Measurements from ENCODE around the gene SUN5.

Gene SUN5

GRCh38 chr20:32991383-32991782 lies 12.8 kb downstream of the SUN5 start:
- no peak for DNase-seq

DNA sequence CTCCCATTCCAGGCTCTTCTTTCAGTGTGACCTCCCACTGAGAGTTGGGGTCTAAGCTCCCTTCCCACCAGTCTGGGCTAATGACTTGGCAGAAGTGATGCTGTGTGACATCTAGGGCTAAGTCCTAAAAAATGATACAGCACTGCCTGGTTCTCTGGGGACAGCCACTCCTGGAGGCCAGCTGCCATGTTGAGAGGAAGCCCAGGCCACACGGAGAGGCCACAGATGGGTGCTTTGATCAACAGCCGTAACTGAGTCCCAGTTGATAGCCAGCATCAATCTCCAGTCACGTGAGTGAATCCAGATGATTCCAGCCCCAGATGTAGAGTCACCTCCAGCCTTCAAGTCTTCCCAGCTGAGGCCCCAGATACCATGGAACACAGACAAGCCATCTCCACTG lies 13.8 kb downstream of the SUN5 start:
- no peak for DNase-seq

DNA sequence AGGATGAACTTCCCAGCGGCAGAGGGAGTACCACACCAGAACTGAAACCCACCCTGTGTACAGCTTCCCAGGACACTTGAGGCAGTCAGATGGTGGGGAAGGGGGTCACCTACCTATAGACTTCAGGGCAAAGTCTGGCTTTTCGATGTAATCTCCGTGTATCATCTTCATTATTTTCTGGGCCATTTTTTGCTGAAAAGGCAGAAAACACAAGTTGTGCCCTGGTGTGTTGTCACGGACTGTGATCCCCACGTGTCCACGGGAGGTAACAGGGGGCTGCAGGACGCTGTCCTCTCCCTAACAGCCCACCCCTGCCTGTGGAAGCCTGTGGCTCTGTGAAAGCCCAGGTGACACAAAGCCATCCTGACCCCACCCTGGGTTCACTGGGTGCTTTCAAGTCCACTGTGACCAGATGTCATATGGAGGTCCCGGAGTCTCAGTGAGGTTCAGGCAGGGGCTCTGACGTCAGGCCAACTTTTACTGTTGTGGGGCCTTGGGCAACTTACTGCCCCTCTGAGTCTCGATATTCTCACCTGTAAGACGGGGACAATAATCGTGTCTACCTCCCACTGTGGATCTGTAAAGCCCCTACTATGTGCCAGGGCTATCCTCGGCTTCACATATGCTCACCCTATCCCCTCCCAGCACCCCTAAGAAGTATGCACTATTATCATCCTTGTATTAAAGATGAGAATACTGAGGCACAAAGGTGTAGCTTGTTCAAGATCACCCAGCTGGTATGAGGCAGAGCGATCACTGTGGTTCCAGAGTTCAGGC lies 14.5 kb downstream of the SUN5 start:
- DNase-seq: no peak

DNA sequence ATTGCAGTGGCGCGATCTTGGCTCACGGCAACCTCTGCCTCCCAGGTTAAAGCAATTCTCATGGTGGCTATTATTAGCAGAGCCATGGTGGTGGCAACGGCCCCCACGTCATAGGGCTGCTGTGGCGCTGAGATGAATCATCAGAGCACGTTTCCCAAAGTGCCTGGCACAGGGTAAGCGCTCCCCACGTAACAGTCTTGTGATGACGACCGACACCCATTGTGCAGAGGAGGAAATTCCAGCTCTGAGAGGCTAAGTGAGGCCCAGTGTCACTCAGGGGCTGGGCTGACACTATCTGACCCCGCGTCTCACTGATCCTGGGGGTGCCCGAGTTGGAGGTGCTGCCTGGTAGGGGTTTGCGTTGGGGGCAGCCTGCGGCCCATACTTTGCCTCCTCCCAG lies 16.2 kb downstream of the SUN5 start:
- no peak for DNase-seq

DNA sequence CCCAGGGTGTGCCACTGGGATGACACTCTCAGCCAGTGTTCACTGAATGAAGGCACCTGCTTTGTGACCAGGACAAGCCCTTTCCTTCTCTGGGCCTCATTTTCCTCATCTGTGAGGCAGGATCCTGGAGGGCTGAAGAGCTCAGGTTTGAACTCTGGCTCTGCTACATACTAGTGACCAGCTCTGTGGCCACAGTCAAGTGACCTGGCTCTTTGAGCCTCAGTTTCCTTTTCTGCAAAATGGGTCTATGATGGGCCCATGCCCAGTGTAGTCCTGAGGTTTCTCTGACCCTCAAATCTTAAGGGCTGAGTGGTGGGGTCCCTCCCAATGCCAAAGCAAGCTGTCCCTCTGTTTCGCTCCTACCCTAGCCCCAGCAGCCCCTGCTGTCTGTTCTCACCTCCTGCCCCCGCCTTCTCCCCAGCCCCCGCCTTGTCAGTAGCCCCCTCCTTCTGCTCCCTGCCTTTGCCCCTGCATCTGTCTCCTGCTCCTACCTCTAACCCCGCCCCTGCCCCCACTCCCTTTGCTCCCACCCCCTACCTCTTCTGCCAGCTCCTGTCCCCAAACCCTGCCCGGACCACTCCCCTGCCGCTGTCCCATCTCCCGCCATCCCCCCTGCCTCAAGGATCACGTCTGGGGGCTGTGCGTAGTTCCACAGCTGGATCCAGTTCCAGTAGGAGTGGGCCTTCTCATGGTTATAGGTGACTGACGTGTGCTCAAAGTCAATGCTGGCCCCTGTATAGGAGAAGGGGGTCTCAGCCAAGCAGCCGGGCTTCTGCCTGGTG lies 17.0 kb downstream of the SUN5 start:
- DNase-seq: no peak

DNA sequence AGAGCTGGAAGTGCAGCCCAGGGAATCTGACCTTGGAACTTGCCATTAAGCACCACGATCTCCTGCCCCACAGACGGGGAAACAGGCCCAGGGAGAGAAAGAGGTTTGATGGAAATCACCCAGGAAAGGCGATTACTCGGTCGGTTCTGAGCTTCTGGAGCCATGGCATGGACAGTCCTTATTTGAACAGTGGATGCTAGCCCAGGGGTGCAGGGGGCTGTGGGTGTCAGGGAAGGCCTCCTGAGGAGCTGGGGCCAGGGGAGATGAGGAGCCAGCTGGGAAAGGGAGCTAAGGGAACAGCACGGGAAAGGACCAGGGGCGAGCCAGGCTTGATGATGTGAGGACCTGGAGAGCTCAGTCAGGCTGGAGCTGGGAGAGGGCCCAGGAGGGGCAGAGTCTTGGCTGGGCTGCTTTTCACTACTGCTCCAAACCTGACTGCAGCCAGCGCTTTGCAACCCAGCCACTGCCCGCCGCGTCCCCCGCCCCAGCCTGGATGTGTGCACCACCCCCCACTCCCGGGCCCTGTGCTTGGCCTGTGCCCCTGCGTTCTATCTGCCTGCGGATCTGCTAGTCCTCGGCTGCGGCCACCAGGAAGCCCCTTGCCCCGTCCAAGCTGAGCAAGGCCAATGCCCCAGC lies 17.8 kb downstream of the SUN5 start:
- DNase-seq: no peak

- no peak for DNase-seq
These were observed 18.6 kb downstream of the SUN5 start for GRCh38 chr20:32985596-32985995.

DNA sequence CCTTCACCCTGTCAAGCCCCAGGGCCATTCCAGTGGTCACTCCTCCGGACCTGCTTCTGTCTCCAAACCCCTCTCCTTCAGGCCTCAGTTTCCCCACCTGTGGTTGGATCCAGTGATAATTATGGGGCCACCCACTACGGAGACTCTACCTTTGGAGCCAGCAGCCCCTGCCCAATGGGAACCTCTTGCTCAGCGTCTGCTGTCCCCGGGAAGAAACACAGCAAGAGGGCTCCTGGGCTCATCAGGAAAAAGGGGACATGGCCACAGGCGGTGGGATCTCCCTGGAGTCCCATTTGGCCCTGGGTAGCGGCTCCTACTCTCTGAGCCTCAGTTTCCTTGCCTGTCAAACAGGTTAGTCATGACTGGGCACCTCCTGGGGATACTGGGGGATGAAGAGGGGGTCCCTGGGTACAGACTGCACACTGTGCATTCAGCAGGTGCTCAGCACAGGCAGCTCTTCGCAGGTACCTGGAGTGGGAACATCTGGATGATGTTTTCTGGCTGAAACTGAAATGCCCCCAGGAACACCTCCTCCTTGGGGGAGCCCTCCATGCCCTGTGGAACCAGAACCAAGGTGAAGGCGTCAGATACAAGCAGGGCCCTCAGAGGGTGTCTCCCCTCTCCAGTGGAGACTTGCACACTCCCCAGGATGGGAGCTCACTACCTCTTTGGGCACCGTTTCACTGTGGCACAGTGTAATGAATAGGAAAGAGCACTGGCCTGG lies 19.4 kb downstream of the SUN5 start:
- no peak for DNase-seq

- no peak for DNase-seq
These were observed 20.0 kb downstream of the SUN5 start for GRCh38 chr20:32984196-32984595.

- no peak for DNase-seq
These were observed 20.6 kb downstream of the SUN5 start for GRCh38 chr20:32983459-32984112.

GRCh38 chr20:32982617-32983458 lies 21.4 kb downstream of the SUN5 start:
- no peak for DNase-seq

DNA sequence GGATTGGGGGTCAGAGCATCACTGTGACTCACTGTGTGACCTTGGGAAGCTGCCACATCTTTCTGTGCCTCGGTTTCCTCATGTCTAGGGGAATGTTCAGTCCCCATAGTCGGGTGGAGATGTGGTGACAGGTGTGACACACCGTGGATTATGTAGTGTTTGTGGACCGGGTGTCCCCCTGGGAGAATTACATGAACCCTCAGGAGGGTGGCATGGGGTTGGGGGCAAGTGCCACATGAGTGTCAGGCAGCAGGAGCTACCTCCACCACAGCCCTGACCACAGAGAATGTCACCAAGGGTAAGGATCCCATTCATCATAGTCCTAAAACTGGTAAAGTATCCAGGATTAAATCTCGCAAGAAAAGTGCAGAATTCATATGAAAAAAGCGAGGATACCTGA lies 23.2 kb downstream of the SUN5 start:
- no peak for DNase-seq

GRCh38 chr20:32980131-32980941 lies 23.9 kb downstream of the SUN5 start:
- DNase-seq: no peak

- DNase-seq: no peak
These were observed 24.8 kb downstream of the SUN5 start for GRCh38 chr20:32979201-32979998.

- DNase-seq: no peak
These were observed 26.3 kb downstream of the SUN5 start for GRCh38 chr20:32978009-32978335.

GRCh38 chr20:32977281-32978008 lies 26.8 kb downstream of the SUN5 start:
- DNase-seq: no peak

DNA sequence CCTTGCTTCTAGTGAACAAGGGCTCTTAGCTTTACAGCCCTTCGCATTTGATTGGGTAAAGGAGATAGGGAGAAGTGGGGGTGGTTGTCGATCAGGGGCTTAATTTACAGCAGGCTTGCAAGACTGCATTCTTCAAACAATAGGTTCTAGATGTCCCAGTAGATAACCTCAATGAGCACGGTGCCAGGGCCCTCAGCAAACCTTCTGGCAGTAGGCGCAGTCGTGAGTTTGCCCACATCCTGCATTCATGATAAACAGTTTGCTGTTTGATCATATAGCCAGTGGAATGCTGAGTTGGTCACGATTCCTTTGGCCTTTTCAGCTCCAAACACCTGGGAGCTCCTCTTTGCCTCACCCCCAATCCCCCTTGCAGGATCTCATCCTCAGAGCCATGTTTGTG lies 27.5 kb downstream of the SUN5 start:
- DNase-seq: no peak

DNA sequence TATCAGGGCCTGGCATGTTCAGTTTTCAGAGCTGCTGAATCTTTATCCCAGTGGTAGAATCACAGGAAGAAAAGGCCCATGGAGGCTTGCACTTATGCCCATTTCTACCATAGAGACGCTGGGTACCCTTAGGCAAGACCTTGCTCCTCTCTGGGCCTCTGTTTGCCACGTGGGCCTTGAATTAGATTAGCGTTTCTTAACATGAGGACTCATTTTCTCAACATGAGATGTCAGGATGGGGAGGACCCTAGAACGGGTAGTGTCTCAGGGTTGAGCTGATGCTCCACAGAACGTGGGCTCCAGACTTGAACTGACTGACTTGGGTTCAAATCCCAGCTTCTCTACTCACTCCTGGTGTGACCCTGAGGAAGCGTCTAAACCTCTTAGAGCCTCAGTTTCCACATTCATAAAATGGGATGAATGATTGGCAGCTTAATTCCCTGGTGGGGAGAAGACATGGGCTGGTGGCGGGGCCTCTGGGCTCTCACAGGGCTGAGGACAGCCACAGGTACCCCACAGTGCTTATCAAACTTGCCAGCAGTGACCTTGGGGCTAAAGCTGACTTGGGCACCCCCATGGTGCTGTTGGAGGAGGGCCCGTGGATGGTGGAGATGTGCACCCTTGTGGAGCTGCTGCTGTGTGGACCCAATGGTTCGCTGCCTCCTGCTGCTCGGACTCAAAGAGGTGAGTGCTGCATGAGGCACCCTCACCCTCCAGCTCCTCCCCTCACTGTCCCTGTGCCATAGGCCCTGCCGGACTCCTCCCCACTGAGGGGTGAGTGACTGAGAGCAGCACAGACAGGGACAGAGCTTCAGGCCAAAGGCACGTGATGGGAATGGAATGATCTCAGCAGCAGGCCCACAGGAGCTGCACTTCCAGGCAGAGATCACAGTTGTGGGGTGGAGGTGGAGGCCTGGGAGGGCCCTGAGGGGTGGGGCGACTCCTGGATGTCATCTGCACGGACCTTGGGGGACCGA lies 28.2 kb downstream of the SUN5 start:
- DNase-seq: no peak
